NOMO-1 (cell line): Measurements from ENCODE around the gene SOX10.

Source experiments
- DNase-seq, 2 experiments: peaks; one replicate each; lab custom pipeline; 2025; ENCODE audit not compliant: unreplicated experiment in 2 of 2; lab: John Stamatoyannopoulos, UW

SOX10 gene

DNA sequence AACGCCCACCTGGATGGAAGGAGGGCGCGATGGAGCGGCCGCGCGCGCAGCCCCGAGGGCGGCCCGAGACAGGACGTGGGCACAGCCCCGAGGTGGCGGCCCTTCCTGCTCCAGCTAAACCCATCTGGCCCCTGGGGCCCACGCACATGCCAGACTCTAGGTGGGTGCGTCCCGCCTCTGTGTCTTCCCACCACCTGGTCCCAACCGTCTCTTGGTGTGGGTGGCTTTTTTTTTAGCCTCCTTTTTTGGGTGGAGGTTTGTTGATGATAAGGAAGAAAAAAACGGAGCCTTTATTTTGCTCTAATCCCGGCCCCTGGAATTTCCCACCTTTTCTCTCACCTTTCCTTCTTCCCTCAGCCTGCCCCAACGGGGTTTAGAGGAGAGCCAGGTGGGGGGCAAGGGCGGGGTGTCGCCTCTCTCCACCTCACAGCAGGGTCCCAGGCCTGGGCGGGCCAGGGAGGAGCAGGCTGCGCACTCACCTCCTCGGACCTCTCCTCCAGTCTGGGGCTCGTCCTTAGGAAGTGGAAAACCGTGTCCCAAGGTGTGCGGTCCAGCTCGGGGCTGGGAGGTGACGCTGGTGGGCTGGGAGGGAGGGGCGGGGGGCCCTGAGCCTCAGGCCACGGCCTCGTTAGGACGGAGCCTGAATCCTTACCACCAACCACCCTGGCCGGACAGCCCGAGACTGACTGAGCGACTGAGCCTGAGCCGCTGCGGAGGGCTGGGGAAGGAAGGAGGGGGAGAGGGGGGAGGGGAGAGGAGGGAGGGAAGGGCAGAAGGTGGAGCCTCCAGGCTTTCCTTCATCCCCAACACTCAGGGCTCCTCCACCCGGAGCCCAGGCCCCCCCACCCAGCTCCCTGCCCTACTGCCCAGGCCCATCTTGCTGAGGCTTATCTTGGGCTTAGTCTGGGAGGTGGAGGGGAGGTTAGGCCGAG is at the start of gene SOX10:
TSS of gene SOX10 (minus strand) at position 696 of the 932 bp plus-strand sequence. CDS start 771 bp downstream, outside the sequence.
- DNase-seq: no peak

DNA sequence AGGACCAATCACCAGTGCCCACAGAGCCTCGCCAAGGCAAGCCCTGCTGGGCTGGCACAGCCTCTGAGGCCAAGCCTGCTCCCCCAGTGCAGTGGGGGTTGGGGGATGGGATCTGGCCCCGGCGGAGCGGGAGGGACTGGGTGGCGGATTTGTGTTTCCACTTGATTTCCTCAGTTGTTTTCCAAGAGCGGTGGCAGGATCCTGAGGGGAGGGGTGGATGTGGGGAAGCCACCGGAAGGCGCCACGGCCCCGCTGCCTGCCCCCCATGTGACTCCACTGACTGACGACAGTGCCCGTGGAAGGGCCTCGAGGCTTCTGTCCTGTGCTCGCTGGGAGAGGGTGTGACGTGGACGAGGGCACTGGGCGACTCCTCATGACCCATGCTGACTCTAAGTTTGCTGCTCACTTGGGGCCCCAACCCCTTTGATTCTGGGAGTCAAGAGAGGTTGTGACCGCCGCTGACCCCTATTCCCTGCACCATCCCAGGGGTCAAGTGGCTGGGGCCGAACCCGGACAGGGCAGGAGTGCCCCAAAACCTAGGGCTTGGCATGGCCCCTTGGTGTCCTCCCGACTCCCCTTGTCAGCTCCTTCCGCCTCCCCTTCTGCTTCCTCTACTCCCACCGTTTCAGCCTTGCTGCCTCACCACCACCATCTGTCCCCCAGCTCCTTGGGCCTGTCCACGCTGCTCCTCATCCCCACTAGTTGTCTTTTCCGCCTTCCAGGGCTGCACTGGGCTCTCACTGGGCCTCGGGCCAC is 49.3 kb upstream of the SOX10 start:
- no peak for DNase-seq

DNA sequence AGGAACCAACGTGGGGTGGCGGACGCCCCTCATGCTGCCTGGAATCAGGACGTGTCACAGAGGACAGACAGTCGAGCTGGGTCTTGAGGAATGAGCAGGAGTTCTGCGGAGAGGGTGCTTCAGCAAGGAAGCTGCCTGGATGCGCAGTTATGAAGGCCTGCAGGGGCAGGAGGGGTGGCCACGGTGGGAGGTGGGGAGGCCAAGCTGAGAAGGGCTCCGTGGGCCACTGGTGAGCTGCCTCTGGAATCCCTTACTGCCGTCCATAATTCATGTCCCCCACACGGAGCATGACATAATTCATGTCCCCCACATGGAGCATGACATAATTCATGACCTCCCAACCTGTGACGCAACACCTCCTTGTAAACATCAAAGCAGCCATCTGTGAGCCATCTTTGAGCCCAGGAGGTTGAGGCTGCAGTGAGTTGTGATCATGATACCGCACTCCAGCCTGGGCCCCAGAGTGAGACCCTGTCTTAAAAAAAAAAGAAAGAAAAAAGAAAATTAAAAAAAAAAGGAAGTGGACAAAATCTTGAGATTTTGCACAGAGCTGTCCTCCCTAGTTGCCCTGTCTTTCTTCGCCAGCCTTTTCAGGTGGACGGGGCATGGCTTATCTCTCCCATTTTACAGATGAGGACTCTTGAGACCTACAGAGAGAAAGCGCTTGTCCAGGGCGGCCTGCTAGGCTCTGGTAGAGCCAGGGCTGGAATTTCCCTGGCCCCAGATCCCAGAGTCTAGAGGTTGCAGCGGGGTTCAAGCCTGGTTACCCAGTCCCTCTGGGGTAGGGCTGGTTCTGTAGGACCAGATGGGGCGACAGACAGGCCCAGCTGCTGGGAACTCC is 48.5 kb upstream of the SOX10 start:
- peak; percentile 19 to 26 for DNase-seq

DNA sequence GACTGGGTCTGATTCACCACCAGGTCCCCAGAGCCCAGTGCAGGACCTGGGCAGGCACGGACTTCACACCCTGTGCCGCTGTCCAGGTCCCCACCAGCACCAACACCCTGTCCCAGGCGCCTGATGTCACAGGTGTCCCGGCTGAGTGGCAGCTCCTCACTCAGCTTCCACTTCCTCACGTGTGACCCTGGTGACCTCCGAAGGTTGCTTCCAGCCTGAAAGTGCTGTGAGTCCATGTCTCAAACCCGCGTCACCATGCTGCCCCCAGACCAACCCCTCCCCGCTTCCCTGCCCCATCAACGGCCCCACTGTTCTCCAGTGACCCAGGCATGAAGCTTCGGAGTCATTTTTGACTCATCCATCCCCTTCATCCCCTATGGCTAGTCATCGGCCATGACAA is 47.1 kb upstream of the SOX10 start:
- no peak for DNase-seq

DNA sequence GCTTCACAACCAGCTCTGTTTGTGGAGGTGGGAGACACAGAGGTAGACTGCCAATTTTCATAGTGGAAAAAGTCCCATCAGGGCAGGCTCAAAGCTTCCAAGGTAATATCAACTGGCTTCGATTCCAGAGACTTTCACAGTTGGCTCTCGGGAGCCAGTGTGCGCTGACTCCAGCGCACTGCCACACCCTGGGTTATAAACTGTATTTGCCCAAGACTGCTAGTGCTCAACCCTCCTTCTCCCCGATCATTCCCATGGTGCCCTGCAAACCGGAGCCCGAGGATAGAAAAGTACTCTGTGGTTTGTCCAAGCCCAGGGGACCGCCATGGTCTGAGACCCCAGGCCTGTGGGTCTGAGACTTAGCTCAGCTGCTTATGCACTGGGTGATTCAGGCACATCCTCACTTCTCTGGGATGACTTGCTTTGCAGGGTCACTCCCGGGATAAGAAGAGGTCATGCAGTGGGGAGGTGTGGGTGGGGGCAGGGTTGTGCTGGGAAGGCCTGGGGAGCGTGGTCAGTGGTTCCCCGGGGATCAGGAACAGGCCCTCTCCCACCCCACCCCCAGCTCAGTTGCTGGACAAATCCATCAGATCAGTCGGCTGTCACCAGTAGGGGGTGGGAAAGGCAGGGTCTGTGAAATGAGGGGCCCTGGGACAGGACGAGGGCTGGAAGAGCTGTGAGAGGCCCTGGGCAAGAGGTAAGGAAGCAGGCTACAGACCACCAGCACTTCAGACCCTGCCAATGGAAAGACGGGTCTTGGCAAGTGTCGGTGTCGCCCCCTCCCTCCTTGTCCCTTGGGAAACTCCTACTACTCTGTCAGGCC is 46.2 kb upstream of the SOX10 start:
- no peak for DNase-seq

DNA sequence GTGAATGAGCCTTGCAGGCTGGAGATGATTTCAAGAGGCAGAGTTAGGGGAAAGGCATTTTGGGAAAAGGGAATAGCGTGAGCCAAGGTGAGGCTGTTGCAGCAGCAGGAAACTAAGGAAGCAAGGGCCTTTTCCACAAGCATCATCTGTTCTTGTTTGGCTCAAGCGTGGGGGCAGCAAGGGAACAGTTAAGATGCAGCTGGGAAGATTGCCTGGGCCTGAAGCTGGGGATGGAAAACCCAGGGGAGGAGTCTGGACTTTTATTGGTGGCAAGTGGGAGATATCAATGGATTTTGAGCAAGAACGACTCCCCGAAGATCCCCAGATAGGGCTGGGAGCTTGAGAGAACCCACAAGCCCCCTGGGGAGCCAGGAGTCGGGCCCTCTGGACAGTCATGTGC is 45.5 kb upstream of the SOX10 start:
- no peak for DNase-seq

DNA sequence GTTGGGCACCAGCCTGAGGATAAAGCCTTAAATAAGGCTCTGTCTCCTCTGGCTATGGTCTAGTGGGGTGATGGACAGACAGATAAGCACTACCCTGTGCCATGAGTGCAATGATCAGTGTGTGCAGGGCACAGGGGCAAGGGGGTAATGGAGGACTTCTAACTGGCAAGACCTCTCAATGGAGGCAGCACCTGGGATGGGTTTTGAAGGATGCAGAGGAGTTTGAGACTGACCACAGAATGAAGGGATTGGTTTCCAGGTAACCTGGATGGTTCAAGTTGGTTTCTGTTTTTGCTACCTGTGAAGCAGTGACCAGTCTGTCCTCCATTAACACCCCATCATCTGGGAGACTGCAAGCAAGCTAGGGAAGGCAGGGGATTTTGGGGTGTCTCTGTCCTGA is 45.0 kb upstream of the SOX10 start:
- DNase-seq: no peak

DNA sequence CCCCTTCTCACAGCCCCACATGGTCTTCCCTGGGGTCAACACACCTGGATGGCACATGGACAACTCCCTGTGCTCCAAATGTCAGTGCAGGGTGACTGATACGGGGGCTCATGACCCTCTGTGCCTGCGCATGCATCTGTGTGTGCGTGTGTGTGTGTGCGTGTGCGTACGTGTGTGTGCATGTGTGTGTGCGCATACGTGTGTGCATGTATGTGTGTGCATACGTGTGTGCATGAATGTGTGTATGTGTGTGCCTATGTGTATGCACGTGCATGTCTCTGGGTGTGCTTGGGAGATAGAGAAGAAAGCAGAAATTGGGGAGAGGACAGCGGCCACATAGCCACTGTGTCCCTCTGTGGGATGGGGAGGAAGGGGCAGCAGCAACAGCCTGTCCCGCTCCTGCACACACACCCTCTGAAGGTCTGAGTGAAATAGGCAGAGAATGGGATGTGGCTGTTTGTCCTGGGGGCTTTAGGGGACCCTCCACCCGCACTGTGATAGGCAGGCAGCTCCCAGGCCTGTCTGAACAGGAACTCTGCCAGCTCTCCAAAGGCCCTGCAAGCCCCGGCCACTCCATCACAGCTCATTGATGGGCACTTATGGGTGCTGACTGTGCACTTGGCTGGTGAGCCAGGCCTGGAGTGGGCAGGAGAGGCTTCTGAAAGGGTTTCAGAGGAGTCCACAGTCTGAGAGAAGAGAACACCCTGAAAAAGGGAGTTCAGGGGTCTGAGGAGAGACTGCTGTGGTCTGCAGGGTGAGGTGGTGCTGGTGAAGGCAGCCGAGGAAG is 44.2 kb upstream of the SOX10 start:
- DNase-seq: no peak

DNA sequence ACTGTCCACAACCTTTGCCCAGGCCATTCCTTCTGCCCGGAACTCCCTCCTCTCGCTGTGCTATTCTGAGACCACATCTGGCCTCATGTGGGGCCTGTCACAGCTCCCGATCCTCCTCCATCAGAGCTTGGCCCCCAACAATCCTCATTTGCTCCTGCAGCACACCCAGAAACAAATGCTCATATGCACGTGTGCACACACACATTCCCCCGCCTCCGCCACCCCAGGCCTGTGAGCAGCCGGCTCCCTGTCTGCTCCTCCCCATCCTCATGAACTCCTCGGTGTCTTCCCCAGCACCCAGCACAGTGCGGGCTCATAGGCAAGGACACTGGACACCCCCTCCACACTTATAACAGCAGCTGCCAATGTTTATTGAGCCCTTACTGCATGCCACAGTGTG is 43.1 kb upstream of the SOX10 start:
- no peak for DNase-seq

DNA sequence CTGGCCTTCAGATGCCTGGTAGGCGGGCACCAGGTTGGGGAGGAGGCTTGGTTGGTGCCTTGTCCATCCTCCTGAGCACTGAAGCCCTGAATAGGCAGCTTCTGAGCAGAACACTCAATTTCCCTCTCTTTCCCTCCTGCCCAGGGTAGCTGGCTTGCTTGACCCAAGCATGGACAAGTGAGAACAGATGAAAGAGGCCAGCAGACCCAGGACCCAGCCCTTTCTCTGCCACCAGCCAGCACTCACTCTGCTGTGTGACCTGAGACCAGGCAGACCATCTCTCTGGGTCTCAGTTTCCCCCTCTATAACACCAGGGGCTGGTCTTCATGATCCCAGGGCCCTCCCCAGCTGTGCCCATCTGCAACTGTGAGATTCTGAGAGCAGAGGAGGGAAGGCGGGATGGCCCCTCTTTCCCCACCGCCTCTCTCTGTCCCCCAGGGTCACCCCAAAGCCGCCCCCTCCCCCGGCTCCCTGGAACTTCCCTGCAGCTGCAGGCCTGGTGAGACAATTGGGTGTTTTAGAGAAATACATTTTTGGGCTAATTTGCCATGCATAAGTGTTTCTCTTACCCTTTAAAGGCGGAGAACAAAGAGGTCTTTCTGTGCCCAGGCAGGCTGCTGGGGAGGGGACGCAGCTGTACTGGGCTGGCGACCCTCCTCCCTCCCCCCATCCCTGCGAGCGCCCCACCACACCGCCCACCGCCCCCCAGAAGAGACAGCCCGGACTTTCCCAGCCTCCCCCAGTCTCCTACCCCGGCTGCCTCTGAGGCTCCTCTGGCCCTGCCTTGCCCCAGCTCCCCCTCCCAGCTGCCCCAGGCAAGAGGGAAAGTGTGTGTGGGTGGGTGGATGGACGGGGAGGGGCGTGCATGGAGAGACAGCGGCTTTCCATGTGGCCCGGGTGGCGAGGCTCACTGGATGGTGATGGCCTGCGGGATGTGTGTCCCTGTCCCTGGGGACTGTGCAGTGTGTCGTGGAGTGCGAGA is 42.1 kb upstream of the SOX10 start:
- DNase-seq: no peak

DNA sequence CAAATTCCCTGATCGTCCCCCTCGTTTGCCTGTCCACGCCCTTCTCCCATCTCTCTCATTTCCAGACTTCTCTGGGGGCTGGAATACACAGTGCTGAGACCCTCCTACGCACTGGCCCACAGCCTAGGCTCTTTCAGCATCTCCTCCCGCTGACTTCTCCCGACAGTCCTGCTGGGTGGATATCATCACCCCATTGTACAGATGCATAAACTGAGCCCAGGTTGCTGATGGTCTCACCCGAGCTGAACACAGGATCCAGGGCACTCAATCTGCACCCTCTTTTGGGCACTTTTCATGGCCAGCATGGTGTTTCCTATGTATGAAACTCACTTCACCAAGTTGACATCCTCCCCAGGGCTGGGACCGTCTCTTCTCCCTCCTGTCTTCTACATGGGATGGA is 41.2 kb upstream of the SOX10 start:
- no peak for DNase-seq

DNA sequence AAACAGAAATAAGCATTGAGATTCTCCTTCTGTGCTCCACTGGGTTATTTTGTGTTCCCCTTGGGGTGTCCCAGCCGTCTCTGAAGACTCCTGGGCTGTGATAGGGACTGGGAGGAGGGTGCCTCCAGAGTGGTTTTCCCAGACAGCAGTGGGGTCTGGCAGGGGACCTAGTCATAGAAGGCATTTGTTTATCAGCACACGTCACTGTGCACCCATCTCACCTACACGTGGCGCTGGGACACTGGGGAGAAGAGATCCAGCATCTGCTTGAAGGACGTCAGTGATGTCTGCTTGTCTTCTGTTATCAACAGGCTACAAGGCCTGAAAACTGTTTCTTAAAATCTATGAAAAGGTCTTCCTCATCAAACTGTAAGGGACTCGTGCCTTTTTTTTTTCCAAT is 38.7 kb upstream of the SOX10 start:
- no peak for DNase-seq

DNA sequence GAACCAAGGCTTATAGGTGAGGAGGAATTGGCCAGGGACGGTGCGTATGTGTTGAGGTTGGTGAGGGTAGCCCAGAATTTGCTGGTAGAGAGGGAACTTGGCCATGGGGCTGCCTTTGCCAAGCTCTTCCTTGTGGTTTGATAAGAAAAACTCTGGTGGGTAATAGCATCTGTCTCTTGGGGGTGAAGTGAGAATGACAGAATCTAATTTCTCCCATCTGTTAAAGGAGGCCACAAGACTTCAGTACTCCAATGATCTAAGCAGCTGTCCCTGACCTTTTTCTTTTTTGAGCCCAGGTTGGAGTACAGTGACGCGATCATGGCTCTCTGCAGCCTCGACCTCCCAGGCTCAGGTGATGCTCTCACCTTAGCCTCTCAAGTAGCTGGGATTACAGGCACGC is 36.9 kb upstream of the SOX10 start:
- DNase-seq: no peak

DNA sequence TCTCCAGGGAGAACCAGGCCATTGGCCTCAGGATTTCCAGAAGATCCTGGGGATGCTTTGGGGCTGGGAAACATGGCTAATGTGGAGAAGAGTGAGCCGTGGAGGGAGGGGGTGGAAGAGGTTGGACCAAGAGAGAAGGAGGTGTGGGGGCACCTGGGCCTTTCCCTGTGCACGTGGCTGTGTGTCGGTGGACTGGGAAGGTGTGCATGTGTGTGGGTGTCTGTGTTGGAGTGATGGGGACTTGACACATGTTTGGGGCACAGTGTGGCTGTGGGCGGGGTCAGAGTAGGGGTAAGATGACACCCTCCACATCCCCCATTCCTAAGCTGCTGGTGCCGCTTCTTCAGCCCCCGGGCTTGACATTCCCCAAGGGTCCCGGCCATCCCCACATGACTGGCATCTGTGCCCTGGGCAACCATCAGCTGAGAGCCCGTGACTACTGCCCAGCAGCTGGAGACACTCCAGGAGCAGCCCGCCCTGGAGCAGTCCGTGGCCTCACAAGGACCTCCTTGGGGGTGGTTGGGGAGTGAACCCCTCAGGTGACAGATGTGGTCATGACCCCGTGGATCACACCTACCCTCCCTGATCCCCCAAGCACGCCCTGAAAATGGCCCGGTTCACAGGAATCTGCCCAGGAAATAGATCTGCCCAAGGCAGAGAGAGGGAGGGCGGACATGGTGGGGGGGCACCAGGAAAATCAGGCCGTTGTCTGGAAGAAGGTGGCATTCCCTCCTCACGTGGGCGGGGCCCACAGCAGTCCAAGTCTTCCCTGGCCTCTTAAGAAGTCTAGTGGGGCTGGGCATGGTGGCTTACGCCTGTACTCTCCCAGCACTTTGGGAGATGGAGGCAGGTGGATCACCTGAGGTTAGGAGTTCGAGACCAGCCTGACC is 34.8 kb upstream of the SOX10 start:
- no peak for DNase-seq

DNA sequence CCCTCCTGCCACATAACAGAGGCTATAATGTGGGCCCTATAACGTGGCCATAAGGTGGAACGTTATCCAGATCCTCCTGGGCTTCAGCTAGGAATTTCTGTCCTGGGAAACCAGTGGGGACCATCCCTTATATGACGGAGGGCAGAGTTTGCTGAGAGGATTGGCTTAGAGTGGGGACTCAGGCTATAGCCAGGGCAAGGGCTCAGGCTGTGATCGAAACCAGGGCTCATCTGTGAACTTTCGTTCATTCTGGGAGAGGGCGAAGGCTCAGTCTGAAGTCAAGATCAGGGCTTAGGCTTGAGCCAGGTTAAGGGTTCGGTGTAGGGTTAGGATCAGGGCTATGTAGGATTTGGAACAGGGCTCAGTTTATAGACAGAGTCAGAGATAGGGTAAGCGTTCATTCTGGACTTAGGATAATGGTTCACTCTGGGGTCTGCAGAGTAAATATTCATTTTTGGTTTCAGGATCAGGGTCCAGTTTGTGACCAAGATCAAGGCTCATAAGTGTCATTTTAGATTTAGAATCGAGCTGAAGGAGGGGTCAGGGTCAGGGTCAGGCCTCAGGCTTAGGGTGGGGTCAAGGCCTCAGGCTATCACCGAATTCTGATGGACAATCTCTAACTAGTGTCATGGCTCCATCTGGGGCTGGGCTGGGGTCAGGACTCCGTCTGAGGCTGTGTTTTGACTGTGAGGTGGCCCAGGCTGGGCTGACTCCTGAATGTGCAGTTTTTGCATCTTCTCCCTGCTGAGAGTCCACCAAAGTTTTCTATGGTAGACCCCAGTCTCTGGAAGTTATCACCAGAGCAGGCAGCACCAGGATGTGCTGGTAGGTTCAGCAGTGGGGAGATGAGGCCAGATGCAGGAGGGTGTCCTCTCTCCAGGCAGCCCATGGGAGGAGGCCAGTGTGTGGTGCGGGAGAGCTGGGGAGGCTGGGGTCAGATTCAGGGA is 33.9 kb upstream of the SOX10 start:
- no peak for DNase-seq

DNA sequence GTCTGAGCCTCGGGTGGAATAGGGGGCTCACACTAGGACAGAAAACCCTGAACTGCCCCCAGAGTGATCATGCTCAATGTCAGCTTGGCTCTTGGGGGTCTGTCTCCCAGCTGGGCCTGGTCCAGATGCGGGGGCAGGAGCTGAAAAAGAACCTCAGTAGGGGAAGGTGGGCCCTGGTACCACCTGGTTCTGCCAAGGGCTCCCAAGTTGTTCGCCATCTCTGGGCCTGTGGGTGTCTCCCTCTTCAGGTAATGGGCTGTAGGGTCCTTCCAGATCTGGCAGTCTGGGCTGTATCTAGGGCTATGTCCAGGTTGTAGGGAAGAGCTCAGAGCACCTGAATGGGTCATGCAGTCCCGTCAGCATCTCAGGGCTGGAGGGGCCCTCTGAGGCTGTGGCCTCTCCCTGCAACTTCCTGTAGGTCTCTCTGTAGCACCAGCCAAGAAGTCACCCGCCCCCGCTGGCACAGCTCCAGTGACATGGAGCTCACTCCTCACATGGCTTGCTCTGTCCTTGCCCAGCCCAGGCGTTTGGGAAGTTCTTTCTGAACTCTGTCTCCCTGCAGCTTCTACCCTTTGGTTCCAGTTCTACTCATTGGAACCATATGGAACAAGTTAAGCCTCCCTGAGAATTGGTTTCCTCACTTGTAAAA is 33.0 kb upstream of the SOX10 start:
- DNase-seq: no peak
